AG09309 (cell line): ENCODE results near the gene CEACAM8.
"Not testable (repeated sequence)": the region's sequence is repeated elsewhere in the genome, so short reads cannot be mapped to it uniquely, and the experiment has no call there.

ENCODE experiments used
- DNase-seq: peaks from one replicate; pipeline ENCODE4 v3.0.0-alpha.2; 2010; ENCODE audit warnings: low read depth
- H3K4me3 ChIP-seq: 2 replicates; pipeline ENCODE4 v1.5.1; 2011; ENCODE audit warnings: mild to moderate bottlenecking, low read depth, low read length, moderate library complexity; ENCODE audit not compliant: control insufficient read depth
- TF ChIP-seq, protein P1 (sequence below): IDR thresholded peaks from 2 replicates; pipeline ENCODE4 v1.5.1; 2011; ENCODE audit warnings: mild to moderate bottlenecking, low read depth, low read length, inconsistent platforms; ENCODE audit not compliant: insufficient read depth, control insufficient read depth; ENCODE audit errors: missing control alignments

CEACAM8 gene

DNA sequence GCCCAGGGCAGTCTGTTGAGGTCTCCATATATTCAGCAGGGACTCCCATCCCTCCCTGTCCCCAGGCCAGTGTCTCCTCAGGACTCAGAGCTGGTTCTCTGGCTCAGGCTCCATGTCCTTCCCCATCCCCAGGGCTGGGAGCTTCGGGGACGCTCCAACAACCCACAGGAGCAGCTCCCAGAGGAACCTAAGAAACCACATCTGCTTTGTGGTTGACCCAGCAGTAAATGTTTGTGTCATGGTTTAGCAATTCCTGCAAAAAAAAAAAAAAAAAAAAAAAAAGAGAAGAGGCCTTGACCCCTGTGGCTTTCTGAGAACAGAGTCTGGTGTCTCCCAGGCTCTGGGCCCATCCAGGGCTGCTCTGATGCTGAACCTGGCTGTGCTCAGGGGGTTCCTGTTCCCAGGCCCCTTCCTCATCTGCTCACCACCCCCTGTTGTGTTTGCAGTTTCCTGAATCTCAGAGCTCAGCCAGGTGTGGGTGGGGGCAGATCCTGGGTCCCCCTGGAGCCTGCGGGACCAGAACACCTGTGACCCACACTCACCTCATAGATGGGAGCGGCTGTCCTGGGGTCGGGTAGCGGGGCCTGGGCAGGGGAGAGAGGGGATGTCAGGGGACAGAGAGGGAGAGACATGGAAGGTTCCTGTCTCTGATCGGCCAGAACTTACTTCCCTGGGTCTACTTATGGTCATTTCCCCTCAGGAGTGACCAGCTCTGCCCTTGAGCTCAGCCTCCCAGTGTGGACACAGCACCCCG, 41.3 kb downstream of the CEACAM8 start:
- DNase-seq: peak; percentile 67
- H3K4me3 ChIP-seq: no peak overlapping the region
- TF ChIP-seq, protein P1, sequence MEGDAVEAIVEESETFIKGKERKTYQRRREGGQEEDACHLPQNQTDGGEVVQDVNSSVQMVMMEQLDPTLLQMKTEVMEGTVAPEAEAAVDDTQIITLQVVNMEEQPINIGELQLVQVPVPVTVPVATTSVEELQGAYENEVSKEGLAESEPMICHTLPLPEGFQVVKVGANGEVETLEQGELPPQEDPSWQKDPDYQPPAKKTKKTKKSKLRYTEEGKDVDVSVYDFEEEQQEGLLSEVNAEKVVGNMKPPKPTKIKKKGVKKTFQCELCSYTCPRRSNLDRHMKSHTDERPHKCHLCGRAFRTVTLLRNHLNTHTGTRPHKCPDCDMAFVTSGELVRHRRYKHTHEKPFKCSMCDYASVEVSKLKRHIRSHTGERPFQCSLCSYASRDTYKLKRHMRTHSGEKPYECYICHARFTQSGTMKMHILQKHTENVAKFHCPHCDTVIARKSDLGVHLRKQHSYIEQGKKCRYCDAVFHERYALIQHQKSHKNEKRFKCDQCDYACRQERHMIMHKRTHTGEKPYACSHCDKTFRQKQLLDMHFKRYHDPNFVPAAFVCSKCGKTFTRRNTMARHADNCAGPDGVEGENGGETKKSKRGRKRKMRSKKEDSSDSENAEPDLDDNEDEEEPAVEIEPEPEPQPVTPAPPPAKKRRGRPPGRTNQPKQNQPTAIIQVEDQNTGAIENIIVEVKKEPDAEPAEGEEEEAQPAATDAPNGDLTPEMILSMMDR: no peak

DNA sequence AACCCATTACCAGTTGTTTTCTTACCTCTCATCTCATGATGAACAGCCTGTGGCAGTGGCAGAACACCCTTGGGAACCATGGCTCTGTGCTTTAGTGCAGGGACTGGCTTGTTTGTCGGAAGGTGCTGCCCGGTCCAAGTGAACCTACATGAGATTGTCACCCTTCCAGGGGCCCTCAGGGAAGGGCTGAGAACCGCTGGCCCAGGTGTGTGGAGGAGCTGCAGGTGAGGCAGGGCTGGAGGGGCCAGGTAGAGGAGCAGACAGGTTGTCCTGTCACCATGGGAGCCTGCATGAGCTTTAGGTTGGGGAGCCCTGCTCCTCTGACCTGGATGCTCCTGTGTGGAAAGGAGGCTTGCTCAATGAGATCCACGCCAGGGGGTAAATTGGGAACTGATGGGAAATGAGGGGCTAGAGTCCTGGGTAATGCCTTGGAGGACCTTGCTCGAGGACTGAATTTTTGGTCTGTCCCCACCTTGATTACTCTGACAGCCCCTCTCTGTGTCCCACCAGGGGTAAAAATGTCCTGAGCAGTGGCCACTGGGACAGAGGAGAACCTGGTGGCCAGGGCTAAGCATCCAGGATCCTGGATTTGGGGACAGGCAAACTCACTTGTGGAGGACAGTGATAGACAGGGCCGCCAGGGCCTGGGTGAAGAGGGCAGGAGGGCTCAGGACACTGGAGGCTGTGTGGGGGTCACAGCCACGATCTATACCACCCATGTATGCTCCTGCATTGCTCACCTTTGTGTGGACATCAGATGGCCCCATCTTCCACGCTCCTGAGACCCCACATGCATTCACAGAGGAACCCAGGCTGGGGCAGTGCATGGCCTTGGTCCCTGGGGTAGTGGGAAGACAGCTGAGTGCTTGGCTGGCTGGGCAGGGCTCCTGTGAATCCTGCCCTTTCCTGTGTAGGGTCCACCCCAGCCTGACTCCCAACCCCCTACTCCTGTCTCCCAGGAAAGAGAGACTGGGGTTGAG, 42.3 kb downstream of the CEACAM8 start:
- no peak for DNase-seq
- TF ChIP-seq, protein P1: no peak
- no peak overlapping the region for H3K4me3 ChIP-seq

DNA sequence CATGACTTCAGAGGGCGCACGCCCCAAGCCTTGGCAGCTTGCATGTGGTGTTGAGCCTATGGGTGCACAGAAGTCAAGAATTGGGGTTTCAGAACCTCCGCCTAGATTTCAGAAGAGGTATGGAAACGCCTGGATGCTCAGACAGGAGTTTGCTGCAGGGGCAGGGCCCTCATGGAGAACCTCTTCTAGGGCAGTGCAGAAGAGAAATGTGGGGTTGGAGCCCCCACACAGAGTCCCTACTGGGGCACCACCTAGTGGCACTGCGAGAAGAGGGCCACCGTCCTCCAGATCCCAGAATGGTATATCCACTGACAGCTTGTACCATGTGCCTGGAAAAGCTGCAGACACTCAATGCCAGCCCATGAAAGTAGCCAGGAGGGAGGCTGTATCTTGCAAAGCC, 44.2 kb downstream of the CEACAM8 start:
- H3K4me3 ChIP-seq, DNase-seq: not testable (repeated sequence)

DNA sequence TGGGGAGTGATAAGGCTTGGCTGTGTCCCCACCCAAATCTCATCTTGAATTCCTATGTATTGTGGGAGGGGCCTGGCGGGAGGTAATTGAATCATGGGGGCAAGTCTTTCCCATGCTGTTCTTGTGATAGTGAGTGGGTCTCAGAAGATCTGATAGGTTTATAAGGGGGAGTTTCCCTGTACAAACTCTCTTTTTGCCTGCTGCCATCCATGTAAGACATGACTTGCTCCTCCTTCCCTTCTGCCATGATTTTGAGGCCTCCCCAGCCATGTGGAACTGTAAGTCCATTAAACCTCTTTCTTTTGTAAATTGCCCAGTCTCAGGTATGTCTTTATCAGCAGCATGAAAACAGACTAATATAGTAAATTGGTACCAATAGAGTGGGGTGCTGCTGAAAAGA, 45.7 kb downstream of the CEACAM8 start:
- DNase-seq, H3K4me3 ChIP-seq: not testable (repeated sequence)

DNA sequence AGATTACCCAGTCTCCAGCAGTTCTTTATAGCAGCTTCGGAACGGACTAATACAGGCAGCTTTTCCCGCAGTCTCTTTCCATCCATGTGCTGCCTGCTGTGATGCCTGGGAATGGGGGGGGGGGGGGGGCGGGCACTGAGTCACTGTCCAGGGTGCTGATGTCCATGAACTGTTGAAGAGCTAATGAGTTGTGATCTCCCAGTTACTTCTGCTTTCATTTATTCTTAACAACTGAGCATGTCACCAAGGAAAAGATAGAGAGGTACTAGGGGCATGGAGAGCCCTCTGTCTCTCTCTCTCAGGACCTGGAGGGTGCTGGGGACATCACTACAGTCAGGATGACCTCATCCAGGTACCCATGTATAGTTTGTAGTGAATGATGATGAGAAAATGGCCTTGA, 46.2 kb downstream of the CEACAM8 start:
- no peak for DNase-seq
- H3K4me3 ChIP-seq: no peak overlapping the region
- TF ChIP-seq, protein P1: no peak

DNA sequence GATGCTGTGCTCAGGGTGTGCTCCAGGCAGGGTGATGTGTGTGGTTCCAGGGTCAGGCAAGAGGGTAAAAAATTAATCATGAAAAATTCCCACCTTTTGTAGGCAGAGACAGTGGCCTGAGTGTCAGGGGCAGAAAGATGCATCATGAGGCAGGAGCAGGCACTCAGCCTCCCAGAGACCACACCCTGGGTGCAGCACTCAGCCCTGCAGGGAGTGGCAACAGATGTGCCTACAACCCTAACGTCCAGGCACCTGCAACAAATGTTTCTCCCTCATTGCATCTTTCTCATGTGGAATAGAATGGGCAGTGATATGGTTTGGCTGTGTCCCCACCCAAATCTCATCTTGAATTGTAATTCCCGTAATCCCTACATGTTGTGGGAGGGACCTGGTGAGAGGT, 46.8 kb downstream of the CEACAM8 start:
- DNase-seq: no peak
- TF ChIP-seq, protein P1: no peak
- H3K4me3 ChIP-seq: no peak overlapping the region

DNA sequence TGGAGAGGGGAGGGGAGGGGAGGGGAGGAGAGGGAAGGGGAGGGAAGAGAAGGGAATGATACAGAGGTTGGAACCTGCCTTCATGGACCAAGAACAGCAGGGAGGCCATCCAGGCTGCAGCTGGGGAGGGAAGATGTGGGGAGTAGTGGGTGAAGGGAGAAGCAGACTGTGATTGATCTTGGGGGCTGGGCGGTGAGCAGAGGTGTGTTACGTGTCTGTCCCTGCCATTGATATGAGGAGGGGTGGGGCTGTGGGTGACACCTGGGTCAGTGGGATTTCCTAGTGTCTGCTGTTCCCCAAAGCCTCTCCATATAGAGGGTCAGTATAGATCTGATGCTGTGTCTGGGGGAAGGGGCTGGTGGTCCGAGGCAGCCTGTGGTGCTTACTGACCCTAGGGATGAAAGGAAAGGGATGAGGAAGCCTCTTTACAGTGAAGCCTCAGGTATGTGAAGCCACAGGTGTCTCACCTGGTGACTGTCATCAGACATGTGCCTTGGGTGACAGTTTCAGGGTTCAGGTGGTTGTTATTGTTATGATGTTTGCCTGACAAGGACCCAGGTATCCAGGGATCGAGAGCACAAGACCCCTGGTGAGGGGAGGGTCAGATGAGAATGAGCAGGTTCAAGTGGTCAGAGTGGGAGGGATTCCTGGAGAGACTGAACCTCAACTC, 47.8 kb downstream of the CEACAM8 start:
- no peak overlapping the region for H3K4me3 ChIP-seq
- DNase-seq: no peak
- TF ChIP-seq, protein P1: no peak
